Measurements from ENCODE around the gene IGSF8. TPM values are rescaled to one million over a fixed set of nuclear protein-coding genes. Genes with fewer than 3 reads are reported as not detected.

The IGSF8 gene
- polyA plus RNA-seq, 1 of the 3 experiments (the other 2 are of a cell fraction): 67.9 TPM

- ChIA-PET POLR2A (no interaction called here), CTCF (interaction anchor here (0.6 to 1.4 kb wide), 4 partner anchors 22 to 256 kb away, joined by 3 read pairs; no protein-coding TSS in a partner anchor)
- no peak overlapping the region for H3K27ac ChIP-seq (ENCODE audit: low read depth in 2 of 2, low read length in 1 of 2)
- no peak for DNase-seq
- no peaks in the 10 kb centered on the region for H3K36me3 ChIP-seq (replicated peaks in 1 of 2; ENCODE audit: control insufficient read depth in 1 of 2, insufficient read depth in 2 of 2, low read length in 1 of 2)
- no peaks in the 10 kb centered on the region for H3F3A ChIP-seq (replicated peaks; ENCODE audit: insufficient read depth)
- H3K4me3 ChIP-seq (ENCODE audit: low read depth in 2 of 2, low read length in 1 of 2): no peak overlapping the region
- H3K9ac ChIP-seq: no peak overlapping the region
- H3K9me3 ChIP-seq: no peaks in the 10 kb centered on the region
- TF ChIP-seq ELF1 (IDR thresholded peaks at IDR 0.05) (no peak), FOXM1 (IDR thresholded peaks at IDR 0.05; ENCODE audit: low read depth) (no peak), RCOR1 (IDR thresholded peaks at IDR 0.05; ENCODE audit: low read length) (no peak), MXI1 (IDR thresholded peaks at IDR 0.05; ENCODE audit: low read depth, low read length) (no peak), SMC3 (IDR thresholded peaks at IDR 0.05; ENCODE audit: low read depth, low read length) (no peak), TEAD4 (IDR thresholded peaks at IDR 0.05; ENCODE audit: borderline replicate concordance, insufficient read depth) (no peak), GABPA (IDR thresholded peaks at IDR 0.05; ENCODE audit: low read depth) (no peak), NRF1 (IDR thresholded peaks at IDR 0.05; ENCODE audit: low read depth, low read length) (no peak), PBX3 (IDR thresholded peaks at IDR 0.05) (no peak), EP300 (IDR thresholded peaks at IDR 0.05; ENCODE audit: borderline replicate concordance in 1 of 2, low read depth in 1 of 2, low read length in 1 of 2) (no peak), POLR2AphosphoS5 (IDR thresholded peaks at IDR 0.05; ENCODE audit: low read depth, low read length) (no peak), CTCF (IDR thresholded peaks at IDR 0.05) (no peak), SIN3A (IDR thresholded peaks at IDR 0.05; ENCODE audit: borderline replicate concordance, low read depth, low read length) (no peak)
- TF ChIP-seq, protein P1, sequence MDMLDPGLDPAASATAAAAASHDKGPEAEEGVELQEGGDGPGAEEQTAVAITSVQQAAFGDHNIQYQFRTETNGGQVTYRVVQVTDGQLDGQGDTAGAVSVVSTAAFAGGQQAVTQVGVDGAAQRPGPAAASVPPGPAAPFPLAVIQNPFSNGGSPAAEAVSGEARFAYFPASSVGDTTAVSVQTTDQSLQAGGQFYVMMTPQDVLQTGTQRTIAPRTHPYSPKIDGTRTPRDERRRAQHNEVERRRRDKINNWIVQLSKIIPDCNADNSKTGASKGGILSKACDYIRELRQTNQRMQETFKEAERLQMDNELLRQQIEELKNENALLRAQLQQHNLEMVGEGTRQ (IDR thresholded peaks at IDR 0.05; ENCODE audit: borderline replicate concordance, low read depth, low read length): no peak
- TF ChIP-seq, protein P2, sequence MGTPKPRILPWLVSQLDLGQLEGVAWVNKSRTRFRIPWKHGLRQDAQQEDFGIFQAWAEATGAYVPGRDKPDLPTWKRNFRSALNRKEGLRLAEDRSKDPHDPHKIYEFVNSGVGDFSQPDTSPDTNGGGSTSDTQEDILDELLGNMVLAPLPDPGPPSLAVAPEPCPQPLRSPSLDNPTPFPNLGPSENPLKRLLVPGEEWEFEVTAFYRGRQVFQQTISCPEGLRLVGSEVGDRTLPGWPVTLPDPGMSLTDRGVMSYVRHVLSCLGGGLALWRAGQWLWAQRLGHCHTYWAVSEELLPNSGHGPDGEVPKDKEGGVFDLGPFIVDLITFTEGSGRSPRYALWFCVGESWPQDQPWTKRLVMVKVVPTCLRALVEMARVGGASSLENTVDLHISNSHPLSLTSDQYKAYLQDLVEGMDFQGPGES (IDR thresholded peaks at IDR 0.05; ENCODE audit: low read depth, low read length): no peak
- H3K4me2 ChIP-seq: no peak overlapping the region
- H3K9me2 ChIP-seq: no peaks in the 10 kb centered on the region
- H4K20me1 ChIP-seq (ENCODE audit: insufficient read depth): no peaks in the 10 kb centered on the region
- no peak overlapping the region for H2AFZ ChIP-seq (ENCODE audit: low read depth)
- 50% methylated on average over 7 of the region's 7 CpGs for WGBS (ENCODE audit: low lambda C conversion rate)
- 0 out of 2 replicates have a peak, but pooled peaks cover 4% of the 10 kb centered on the region for H3K27me3 ChIP-seq (ENCODE audit: insufficient read depth)
- H3K79me2 ChIP-seq (ENCODE audit: insufficient read depth): no peaks in the 10 kb centered on the region
- peaks cover 0 to 8% of the 10 kb centered on the region in 2 experiments; a peak in 1 of 4 replicates for H3K4me1 ChIP-seq (ENCODE audit: control insufficient read depth in 1 of 2, insufficient read depth in 2 of 2, low read depth in 1 of 2, low read length in 1 of 2)
Observed at GRCh38 chr1:160127865-160128523, 29.6 kb upstream of the IGSF8 start.

Measured in SK-N-SH (cell line).